NAMALWA (cell line): ENCODE results near the gene CDH6.
"Not testable (repeated sequence)": the region's sequence is repeated elsewhere in the genome, so short reads cannot be mapped to it uniquely, and the experiment has no call there.

Source experiments
- DNase-seq: peaks from one replicate; pipeline ENCODE4 v3.0.0-alpha.2; 2015; ENCODE audit warnings: low spot score

CDH6 gene

DNA sequence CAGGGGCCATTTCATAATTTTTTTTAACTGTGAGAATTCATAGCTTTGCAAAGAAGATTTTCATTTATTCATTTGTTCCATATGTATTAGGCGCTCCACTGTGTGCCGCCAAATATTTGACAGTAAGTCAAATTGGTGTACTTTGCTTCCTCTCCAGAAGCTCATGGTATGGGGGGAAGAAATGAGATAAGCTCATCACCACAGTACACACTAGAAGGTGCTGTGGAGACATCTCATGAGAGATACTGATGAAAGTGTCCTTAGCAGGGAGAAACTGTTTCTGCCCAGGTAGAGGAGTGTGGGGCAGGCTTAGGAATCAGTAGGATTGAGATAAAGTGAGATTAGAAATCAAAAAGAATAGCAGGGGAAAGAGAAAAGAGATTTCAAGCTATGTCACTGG, 136.2 kb downstream of the CDH6 start:
- DNase-seq, result no peak

- no peak for DNase-seq
Measured at GRCh38 chr5:31332160-31332559, 138.7 kb downstream of the CDH6 start.

- no peak for DNase-seq
Measured at GRCh38 chr5:31333475-31333874, 140.0 kb downstream of the CDH6 start.

DNA sequence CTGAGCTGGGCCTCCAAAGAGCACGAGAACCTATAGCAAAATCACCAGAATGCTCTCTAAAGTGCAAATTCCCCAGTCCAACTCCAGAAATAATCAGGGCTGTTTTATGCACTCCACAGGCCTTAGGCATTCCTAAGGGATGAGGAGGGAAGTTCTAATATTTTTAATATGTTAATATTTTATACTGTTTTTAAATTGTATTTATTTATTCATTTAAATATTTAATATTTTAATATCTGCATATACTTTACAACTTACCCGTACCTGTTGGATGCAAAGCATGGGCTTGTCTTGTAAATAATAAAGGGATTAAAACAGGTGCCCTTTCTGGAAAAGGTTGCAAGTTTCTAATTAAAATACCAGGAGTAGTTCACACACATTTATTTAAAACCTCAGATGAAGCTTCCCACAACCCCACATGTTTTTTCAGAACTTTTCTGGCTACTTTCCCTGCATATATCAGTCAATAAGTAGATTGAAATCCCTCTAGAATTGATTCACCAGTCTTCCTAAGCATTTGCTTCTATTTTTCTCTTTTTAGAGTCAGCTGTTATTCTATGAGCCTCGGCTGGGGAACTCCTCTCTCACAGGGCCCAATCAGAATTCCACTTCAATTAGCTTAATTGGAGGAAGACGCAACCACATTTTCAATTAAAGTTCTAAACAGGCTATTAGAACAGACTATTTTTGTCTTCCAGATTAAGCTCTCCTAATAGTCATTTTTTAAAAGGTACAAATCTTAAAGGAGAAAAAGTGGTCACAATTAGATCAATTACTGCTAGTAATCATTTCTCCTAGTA, 140.8 kb downstream of the CDH6 start:
- DNase-seq, result no peak

DNA sequence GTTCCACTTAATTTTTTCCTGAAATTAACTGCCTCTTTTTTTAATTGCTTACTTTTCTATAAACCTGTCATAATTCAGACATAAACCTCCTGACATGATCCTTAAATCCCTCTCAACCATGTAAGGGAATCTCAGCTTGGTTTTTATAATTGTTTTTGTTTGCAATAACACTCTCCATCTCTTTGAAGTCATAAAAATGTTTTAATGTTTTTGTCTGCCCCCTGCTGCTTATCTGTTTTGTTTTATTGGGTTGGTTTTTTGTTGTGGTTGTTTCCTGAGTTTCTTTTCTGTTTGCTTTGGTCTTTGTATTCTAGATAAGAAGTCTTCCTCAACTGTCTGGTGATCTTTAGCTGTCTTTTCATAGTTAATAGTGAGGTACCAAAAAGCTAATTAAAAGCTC, 142.0 kb downstream of the CDH6 start:
- DNase-seq, result no peak

DNA sequence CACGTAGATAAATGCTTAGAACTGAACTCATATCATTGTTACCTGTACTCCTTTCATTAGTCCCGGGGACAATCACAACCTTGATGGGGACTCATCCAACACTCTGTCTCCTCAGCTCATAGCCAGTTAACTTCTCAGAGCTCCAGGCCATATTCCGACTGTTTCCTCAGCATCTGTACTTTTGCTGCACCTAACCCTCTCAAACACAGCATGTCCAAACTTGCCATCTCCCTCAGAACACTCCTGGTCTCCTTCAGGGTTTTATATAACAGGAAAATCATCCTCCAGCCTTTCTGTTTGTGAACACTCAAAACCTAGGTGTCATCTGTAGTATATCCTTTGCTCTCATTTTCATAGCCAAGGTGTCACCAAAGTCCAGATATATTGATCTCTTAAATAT, 150.5 kb downstream of the CDH6 start:
- DNase-seq, result no peak

DNA sequence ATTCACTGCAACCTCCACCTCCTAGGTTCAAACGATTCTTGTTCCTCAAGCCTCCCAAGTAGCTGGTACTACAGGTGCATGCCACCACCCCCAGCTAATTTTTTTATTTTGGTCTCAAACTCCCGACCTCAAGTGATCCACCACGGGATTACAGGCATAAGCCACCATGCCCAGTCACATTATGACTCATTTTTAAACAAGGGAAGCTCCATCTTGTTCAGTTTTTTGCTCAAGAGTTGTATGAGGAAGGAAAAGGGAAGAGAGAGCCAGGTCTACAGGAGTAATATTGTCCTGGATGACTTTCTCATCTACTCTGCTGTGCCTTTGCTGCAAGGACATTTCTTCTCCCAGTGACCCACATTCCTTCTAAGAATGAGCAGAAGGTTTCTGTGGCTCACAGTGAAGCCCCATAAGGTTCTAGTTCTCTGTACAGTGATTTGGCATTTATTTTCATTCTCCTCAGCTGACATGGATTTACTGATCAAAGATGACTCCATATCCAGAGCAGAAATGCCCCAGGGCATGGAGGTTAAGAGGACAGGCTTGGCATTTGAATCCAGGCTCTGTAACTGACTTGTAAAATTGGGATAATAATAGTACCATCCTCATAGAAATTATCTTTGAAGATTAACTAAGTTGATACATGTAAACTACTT, 153.5 kb downstream of the CDH6 start:
- no peak for DNase-seq

GRCh38 chr5:31347552-31347905, 154.0 kb downstream of the CDH6 start:
- DNase-seq, result no peak

DNA sequence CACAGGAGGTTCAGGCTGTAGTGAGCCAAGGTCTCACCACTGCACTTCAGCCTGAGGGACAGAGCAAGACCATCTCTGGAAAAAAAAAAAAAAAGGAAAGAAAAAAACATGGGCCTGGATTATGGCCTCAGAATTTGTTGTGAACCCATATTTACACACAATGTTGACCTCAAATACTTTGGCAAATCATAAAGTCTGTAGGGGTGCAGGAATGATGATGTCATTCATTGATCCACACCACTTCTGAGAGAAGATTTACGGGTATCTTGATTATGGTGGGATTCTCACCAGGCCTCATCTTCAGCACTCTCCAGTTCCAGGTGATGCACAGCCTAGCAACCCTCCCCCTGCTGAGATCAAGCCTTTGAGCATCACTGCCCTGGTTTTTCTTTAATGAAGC, 156.9 kb downstream of the CDH6 start:
- no peak for DNase-seq

- no peak for DNase-seq
Measured at GRCh38 chr5:31355337-31355736, 161.9 kb downstream of the CDH6 start.

DNA sequence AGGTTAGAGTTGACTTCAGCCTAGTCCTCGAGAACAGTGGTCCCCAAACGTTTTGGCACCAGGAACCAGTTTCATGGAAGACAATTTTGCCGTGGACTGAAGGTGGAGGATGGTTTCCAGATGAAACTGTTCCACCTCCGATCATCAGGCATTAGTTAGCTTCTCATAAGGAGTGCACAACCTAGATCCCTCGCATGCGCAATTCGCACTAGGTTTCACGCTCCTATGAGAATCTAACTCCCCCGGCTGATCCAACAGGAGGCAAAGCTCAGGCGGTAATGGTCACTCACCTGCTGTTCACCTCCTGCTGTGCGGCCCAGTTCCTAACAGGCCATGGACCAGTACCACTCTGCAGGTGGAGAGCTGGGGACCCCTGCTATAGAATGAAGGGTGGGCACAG, 163.6 kb downstream of the CDH6 start:
- DNase-seq, result no peak

DNA sequence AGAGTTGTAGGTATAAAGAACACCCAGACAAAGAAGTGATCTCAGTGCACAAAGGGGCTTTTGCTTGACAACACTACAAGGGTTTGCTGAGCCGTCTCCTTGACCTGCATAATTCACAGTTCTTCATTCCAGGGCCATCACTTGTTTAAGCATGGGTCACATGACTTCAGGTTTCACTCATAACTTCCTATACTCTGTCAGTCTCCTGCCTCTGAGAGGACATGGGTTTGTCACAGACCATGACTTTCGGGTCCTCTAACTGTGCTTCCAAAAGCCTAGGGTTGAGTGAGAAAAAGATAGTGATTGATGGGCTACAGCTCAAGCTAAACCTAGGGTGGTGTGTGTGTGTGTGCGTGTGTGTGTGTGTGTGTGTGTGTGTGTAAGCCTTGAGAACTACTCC, 166.4 kb downstream of the CDH6 start:
- DNase-seq, result no peak

GRCh38 chr5:31361234-31361633, 167.7 kb downstream of the CDH6 start:
- no peak for DNase-seq

DNA sequence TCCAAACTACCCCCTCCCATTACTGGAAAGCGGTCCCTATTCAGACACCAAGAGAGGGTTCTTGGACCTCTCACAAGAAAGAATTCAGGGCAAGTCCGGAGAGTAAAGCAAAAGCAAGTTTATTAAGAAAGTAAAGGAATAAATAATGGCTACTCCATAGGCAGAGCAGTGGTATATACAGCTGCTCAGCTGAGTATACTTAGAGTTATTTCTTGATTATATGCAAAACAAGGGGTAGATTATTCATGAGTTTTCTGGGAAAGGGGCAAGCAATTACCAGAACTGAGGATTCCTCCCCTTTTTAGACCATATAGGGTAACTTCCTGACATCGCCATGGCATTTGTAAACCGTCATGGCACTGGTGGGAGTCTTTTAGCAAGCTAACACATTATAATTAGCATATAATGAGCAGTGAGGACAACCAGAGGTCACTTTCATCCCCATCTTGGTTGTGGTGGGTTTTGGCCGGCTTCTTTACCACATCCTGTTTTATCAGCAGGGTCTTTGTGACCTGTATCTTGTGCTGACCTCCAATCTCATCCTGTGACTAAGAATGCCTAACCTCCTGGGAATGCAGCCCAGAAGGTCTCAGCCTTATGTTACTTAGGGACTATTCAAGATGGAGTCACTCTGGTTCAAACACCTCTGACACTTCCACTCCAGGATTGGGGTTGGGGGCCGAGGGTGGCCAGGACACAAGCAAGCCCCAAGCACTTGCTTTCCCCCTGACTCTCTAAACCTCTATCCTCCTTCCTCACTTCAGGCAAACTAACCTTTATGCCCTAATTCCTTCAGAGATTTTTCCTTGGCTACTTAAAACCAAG, 168.4 kb downstream of the CDH6 start:
- not testable (repeated sequence) for DNase-seq

- DNase-seq, result no peak
Measured at GRCh38 chr5:31362529-31362900, 169.0 kb downstream of the CDH6 start.

DNA sequence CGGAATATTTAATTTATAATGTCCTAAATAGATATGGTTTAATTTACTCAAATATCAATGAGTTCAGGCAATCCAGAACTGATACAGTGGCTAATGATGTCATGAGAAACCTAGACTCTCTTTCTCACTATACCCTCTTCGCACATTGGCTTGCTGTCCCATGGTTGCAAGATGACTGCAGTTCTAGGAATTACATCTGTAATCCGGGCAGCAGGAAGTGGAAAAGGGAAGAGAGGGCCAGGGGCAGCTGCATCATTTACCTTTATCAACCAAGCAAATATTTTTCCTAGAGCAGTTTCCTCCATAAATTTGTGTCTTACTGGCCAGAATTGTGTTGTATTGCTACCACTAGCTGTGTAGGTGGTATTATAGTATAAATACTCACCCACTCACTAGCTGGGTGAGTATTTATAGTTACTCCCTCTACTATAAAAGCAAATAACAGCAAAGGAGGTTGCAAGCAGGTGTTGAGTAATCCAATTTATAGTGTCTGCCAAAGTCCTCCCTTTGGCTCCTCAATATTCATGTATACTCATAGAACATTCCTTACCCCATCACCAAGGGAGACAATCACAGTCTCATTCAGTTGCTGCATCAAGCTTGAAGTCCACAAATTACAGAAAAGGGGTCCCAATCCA, 169.6 kb downstream of the CDH6 start:
- no peak for DNase-seq

DNA sequence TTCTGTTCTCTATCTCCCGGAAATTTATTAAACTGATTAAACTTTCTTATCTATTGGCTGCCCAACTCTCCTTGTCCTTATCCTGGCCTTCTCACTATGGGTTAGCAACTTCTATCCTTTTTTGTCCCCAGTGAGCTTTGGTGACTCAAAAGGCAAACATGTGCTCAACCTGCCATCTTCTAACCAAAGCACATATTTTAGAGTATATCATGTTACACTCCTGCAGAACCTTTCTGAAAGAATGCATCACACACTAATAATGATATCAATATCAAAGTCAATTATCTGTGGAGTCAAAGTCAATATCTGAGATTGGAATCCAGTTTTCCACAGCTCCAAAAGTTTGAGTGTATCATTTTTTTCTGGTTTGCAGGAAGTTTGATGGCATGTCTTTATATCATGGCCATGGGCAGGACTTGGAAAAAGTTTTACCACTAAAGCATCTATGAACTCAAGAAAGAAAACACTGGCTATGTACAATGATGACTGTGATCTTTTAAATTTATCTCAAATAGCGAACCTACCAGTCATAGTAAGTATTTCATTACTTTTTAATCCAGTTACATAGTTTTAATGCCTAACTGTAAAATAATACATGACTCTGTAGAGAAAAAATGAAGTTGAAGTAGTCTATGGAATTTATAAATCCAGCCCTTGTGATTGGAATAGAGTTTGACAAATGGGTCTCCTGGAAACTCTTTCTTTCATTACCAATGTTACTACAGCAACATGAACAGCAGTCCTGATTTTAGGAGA, 171.6 kb downstream of the CDH6 start:
- DNase-seq, result no peak

GRCh38 chr5:31365776-31366175, 172.3 kb downstream of the CDH6 start:
- no peak for DNase-seq

GRCh38 chr5:31366941-31367340, 173.5 kb downstream of the CDH6 start:
- no peak for DNase-seq

DNA sequence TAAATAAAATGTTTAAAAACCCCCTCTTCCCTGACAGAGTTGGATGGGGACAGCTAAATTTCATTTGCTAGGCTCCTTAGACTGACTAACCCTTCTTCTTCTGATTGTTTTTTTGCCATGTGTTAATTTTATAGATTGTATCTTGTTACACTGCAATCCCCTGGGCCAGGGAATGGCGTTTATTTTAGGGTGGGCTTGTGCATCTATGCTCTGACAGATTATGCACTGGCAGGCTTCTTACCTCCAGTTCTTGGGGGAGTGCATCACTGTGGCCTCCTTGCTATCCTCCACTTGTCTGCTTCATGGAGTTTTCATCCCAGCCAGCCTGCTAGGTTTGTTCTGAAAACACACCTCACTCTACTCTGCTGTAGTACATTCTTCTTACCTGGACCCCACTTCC, 178.6 kb downstream of the CDH6 start:
- no peak for DNase-seq

GRCh38 chr5:31375999-31376720, 182.7 kb downstream of the CDH6 start:
- no peak for DNase-seq
